Gastroesophageal sphincter (tissue), 4 donors: ENCODE measurements around the gene TMC6. TPM values are rescaled to one million over a fixed set of nuclear protein-coding genes. Genes with fewer than 3 reads are reported as not detected.

Experiments used
- ATAC-seq: fragments of 150-250 bp; one replicate; pipeline ENCODE4 v1.9.1; 2016; ENCODE audit warnings: mild to moderate bottlenecking, moderate library complexity
- H3K27ac ChIP-seq, 4 donors: fragments of 200-600 bp; sonication (generic) in 3 of 4; 1 replicate in 3 of 4; 2 replicates in 1 of 4; pipeline ENCODE4 v1.5.1; 2016 to 2019
- H3K27me3 ChIP-seq: fragments of 200-600 bp; sonication (generic); one replicate; pipeline ENCODE4 v1.5.1; 2019
- H3K36me3 ChIP-seq, 2 donors: fragments of 200-600 bp; sonication (generic); one replicate each; pipeline ENCODE4 v1.5.1; 2019; ENCODE audit warnings: control low read depth in 1 of 2
- H3K4me1 ChIP-seq, 3 donors: fragments of 200-600 bp; sonication (generic); 1 replicate in 2 of 3; 2 replicates in 1 of 3; pipeline ENCODE4 v1.5.1; 2016 to 2019; ENCODE audit warnings: control low read depth in 2 of 3
- H3K4me3 ChIP-seq, 2 donors: fragments of 200-600 bp; sonication (generic); one replicate each; pipeline ENCODE4 v1.5.1; 2019; ENCODE audit warnings: mild to moderate bottlenecking in 1 of 2, moderate library complexity in 1 of 2
- H3K9me3 ChIP-seq, 3 donors: fragments of 200-600 bp; sonication (generic); one replicate each; pipeline ENCODE4 v1.5.1; 2017 to 2019; ENCODE audit warnings: control low read depth in 2 of 3
- CTCF ChIP-seq, 4 experiments: fragments of 200-600 bp in 2 of 4; fragments of 450-650 bp in 2 of 4; sonication (generic) in 1 of 4; IDR thresholded peaks; one replicate each; pipeline ENCODE4 v1.5.1; 2017 to 2019; ENCODE audit warnings: antibody characterized with exemption in 4 of 4, mild to moderate bottlenecking in 2 of 4, moderate library complexity in 2 of 4
- EP300 ChIP-seq: sonication (generic); formaldehyde crosslinking; IDR thresholded peaks from one replicate; pipeline ENCODE4 v1.6.1; 2017; ENCODE audit warnings: antibody characterized with exemption, mild to moderate bottlenecking
- POLR2A ChIP-seq, 2 donors: fragments of 450-650 bp; IDR thresholded peaks; one replicate each; pipeline ENCODE4 v1.6.1; 2017; ENCODE audit warnings: antibody characterized with exemption in 2 of 2, mild to moderate bottlenecking in 2 of 2, moderate library complexity in 1 of 2
- POLR2AphosphoS5 ChIP-seq: sonication (generic); formaldehyde crosslinking; IDR thresholded peaks from one replicate; pipeline ENCODE4 v1.6.1; 2017; ENCODE audit warnings: antibody characterized with exemption
- WGBS, 2 donors: methylation state at CpG; one replicate each; pipeline ENCODE4 v1.1.5; 2018; ENCODE audit warnings: low coverage in 1 of 2; 5-methylcytosine and 5-hydroxymethylcytosine counted together
- total RNA-seq, 4 donors: library from RNA; depleted of rRNA; stranded (reverse); fragments of >200 nt; gene quantifications; one replicate each; pipeline ENCODE4 v1.1.0, GENCODE V29; 2016

The TMC6 gene
- total RNA-seq, 4 donors from 2014 or later = 12.4 to 19.0 (median 15.5) TPM

- Histone ChIP-seq H3K27me3 (no peaks in the 10 kb centered on the region), H3K36me3 (peaks cover 0 to 45% of the 10 kb centered on the region in 2 donors), H3K9me3 (no peaks in the 10 kb centered on the region), H3K4me3 (no peak overlapping the region), H3K27ac (no peak overlapping the region), H3K4me1 (peaks cover 0 to 54% (median 6%) of the 10 kb centered on the region in 3 donors)
- ATAC-seq = no peak
- TF ChIP-seq EP300 = no peak
- TF ChIP-seq CTCF (IDR thresholded peaks at IDR 0.05) = no peak
- no peak for TF ChIP-seq POLR2AphosphoS5
- no peak for TF ChIP-seq POLR2A (IDR thresholded peaks at IDR 0.05)
- WGBS, 2 donors = no CpG with 5 or more reads among the region's 28 CpGs
These were observed 16.6 kb downstream of the TMC6 start for GRCh38 chr17:78111727-78112517.

GRCh38 chr17:78111016-78111726 lies 17.4 kb downstream of the TMC6 start:
- no peak overlapping the region for H3K4me3 ChIP-seq
- H3K4me1 ChIP-seq = peaks cover 0 to 56% (median 6%) of the 10 kb centered on the region in 3 donors
- no peaks in the 10 kb centered on the region for H3K27me3 ChIP-seq
- ATAC-seq = no peak
- no peak overlapping the region for H3K27ac ChIP-seq
- H3K36me3 ChIP-seq = peaks cover 0 to 47% of the 10 kb centered on the region in 2 donors
- no peak for TF ChIP-seq CTCF (IDR thresholded peaks at IDR 0.05)
- TF ChIP-seq EP300 = no peak
- TF ChIP-seq POLR2A (IDR thresholded peaks at IDR 0.05) = no peak
- TF ChIP-seq POLR2AphosphoS5 = no peak
- no CpG with 5 or more reads among the region's 19 CpGs for WGBS, 2 donors
- no peaks in the 10 kb centered on the region for H3K9me3 ChIP-seq

GRCh38 chr17:78110363-78111015 lies 18.1 kb downstream of the TMC6 start:
- no peak for ATAC-seq
- Histone ChIP-seq H3K4me3 (no peak overlapping the region), H3K4me1 (peaks cover 0 to 63% (median 6%) of the 10 kb centered on the region in 3 donors), H3K27ac (no peak overlapping the region), H3K9me3 (no peaks in the 10 kb centered on the region), H3K27me3 (no peaks in the 10 kb centered on the region), H3K36me3 (peaks cover 0 to 50% of the 10 kb centered on the region in 2 donors)
- no peak for TF ChIP-seq CTCF (IDR thresholded peaks at IDR 0.05)
- 66 to 79% methylated on average over 5 to 18 of the region's 22 CpGs for WGBS, 2 donors

- no peak for ATAC-seq
- H3K4me1 ChIP-seq = peaks cover 0 to 58% (median 6%) of the 10 kb centered on the region in 3 donors
- 86% methylated on average over 9 of the region's 9 CpGs; no CpG with 5 or more reads in 1 of the 2 donors for WGBS, 2 donors
These were observed 19.1 kb downstream of the TMC6 start for GRCh38 chr17:78109489-78109761.

More at GRCh38 chr17:78109489-78109761, 19.1 kb downstream of the TMC6 start:
- Histone ChIP-seq H3K36me3 (peaks cover 0 to 58% of the 10 kb centered on the region in 2 donors), H3K27me3 (no peaks in the 10 kb centered on the region), H3K9me3 (no peaks in the 10 kb centered on the region), H3K27ac (no peak overlapping the region), H3K4me3 (no peak overlapping the region)
- no peak for TF ChIP-seq POLR2AphosphoS5
- TF ChIP-seq EP300 = no peak
- TF ChIP-seq CTCF (IDR thresholded peaks at IDR 0.05) = no peak
- no peak for TF ChIP-seq POLR2A (IDR thresholded peaks at IDR 0.05)
